ENCODE measurements around the gene OBSCN. TPM values are rescaled to one million over a fixed set of nuclear protein-coding genes. Genes with fewer than 3 reads are reported as not detected.
A peak's percentile ranks its signal among the peaks of the same experiment; 100 is the strongest.

OBSCN gene
- total and polyA plus RNA-seq, 2 of the 4 experiments (the other 2 are of a cell fraction) = 4.1 to 9.5 TPM

- TF ChIP-seq CTCF (conservative IDR thresholded peaks at IDR 0.05; ENCODE audit: low read depth, low read length) = peak; percentile 60
- peak; percentile 25; the same call in 1 of the 2 replicates for TF ChIP-seq MAFK (IDR thresholded peaks at IDR 0.05; ENCODE audit: low read depth, low read length)
Measured at GRCh38 chr1:228393268-228393701, 185.4 kb downstream of the OBSCN start (continued).
